KBM-7 (cell line): ENCODE measurements around the gene SYN1.
"Not testable (repeated sequence)": the region's sequence is repeated elsewhere in the genome, so short reads cannot be mapped to it uniquely, and the experiment has no call there.

Source experiments
- DNase-seq: peaks from one replicate; pipeline ENCODE4 v3.0.0-alpha.2; 2015
- in situ Hi-C: fragments of 300-500 bp; cut with MboI; formaldehyde crosslinking; loops from 2 replicates; pipeline ENCODE4 v1.14.3; 2020; ENCODE audit warnings: low sequenced_read_pairs, low pct_unique_long_range_greater_than_20kb, mixed read lengths

Gene SYN1

GRCh38 chrX:47619486-47620302 lies at the start of gene SYN1:
Gene SYN1 (minus strand): TSS chrX:47619857. CDS start chrX:47619728, 129 bp downstream.
- in situ Hi-C loops = no loop called here
- DNase-seq = peak; percentile 92

- in situ Hi-C loops, DNase-seq: not testable (repeated sequence)
These were observed 46.1 kb upstream of the SYN1 start for GRCh38 chrX:47665797-47666196.

- no peak for DNase-seq
- in situ Hi-C loops = no loop called here
These were observed 45.1 kb upstream of the SYN1 start for GRCh38 chrX:47664737-47665136.

- in situ Hi-C loops = no loop called here
- no peak for DNase-seq
These were observed 42.5 kb upstream of the SYN1 start for GRCh38 chrX:47662144-47662657.

- in situ Hi-C loops = no loop called here
- DNase-seq = no peak
These were observed 41.9 kb upstream of the SYN1 start for GRCh38 chrX:47661539-47661938.

- in situ Hi-C loops = no loop called here
- no peak for DNase-seq
These were observed 39.7 kb upstream of the SYN1 start for GRCh38 chrX:47659421-47659726.

GRCh38 chrX:47658684-47659420 lies 39.2 kb upstream of the SYN1 start, which contains the start of gene UXT:
Gene UXT (minus strand): TSS chrX:47659180. CDS start chrX:47658927, 253 bp downstream.
- DNase-seq = peak; percentile 98
- in situ Hi-C loops = no loop called here

- in situ Hi-C loops = no loop called here
- no peak for DNase-seq
These were observed 38.6 kb upstream of the SYN1 start for GRCh38 chrX:47658301-47658683.

GRCh38 chrX:47651043-47651905 lies 31.6 kb upstream of the SYN1 start:
- in situ Hi-C loops = no loop called here
- no peak for DNase-seq

GRCh38 chrX:47650164-47651042 lies 30.7 kb upstream of the SYN1 start, which contains the start of gene ELK1:
Gene ELK1 (minus strand): TSS chrX:47650563. CDS start chrX:47641441, 9,122 bp downstream.
- in situ Hi-C loops = no loop called here

GRCh38 chrX:47649781-47650163 lies 30.1 kb upstream of the SYN1 start:
- in situ Hi-C loops = loop anchor here (10.0 kb wide), 1 partner anchor 85 kb away; the partner anchor contains the start of gene ARAF
- no peak for DNase-seq

More at GRCh38 chrX:47650164-47651042, 30.7 kb upstream of the SYN1 start, which contains the start of gene ELK1:
- DNase-seq = peak; percentile 100

- DNase-seq = peak; percentile 48
- in situ Hi-C loops = loop anchor here (10.0 kb wide), 1 partner anchor 84 kb away; the partner anchor contains the start of gene ARAF
These were observed 29.6 kb upstream of the SYN1 start for GRCh38 chrX:47649271-47649670.

- DNase-seq = no peak
- in situ Hi-C loops = loop anchor here (10.0 kb wide), 1 partner anchor 84 kb away; the partner anchor contains the start of gene ARAF
These were observed 28.7 kb upstream of the SYN1 start for GRCh38 chrX:47648376-47648775.

- in situ Hi-C loops = loop anchor here (10.0 kb wide), 1 partner anchor 82 kb away; the partner anchor contains the start of gene ARAF
- DNase-seq = no peak
These were observed 27.0 kb upstream of the SYN1 start for GRCh38 chrX:47646636-47647035.

- no peak for DNase-seq
- in situ Hi-C loops = loop anchor here (10.0 kb wide), 1 partner anchor 81 kb away; the partner anchor contains the start of gene ARAF
These were observed 25.9 kb upstream of the SYN1 start for GRCh38 chrX:47645530-47645929.

- in situ Hi-C loops = loop anchor here (10.0 kb wide), 1 partner anchor 80 kb away; the partner anchor contains the start of gene ARAF
- DNase-seq = peak; percentile 73
These were observed 25.0 kb upstream of the SYN1 start for GRCh38 chrX:47644557-47645091.

GRCh38 chrX:47643926-47644325 lies 24.3 kb upstream of the SYN1 start:
- in situ Hi-C loops = loop anchor here (10.0 kb wide), 1 partner anchor 79 kb away; the partner anchor contains the start of gene ARAF
- DNase-seq = peak; percentile 86
